Hematopoietic multipotent progenitor cell treated with erythropoietin and hydrocortisone succinate and interleukin-3 and kit ligand, for 8 days (in vitro differentiated cells): ENCODE measurements around the gene LAMTOR5.
"Not testable (repeated sequence)": the region's sequence is repeated elsewhere in the genome, so short reads cannot be mapped to it uniquely, and the experiment has no call there.

ENCODE experiments used
- DNase-seq: peaks from one replicate; pipeline ENCODE4 v3.0.0-alpha.2; 2015

Gene LAMTOR5

DNA sequence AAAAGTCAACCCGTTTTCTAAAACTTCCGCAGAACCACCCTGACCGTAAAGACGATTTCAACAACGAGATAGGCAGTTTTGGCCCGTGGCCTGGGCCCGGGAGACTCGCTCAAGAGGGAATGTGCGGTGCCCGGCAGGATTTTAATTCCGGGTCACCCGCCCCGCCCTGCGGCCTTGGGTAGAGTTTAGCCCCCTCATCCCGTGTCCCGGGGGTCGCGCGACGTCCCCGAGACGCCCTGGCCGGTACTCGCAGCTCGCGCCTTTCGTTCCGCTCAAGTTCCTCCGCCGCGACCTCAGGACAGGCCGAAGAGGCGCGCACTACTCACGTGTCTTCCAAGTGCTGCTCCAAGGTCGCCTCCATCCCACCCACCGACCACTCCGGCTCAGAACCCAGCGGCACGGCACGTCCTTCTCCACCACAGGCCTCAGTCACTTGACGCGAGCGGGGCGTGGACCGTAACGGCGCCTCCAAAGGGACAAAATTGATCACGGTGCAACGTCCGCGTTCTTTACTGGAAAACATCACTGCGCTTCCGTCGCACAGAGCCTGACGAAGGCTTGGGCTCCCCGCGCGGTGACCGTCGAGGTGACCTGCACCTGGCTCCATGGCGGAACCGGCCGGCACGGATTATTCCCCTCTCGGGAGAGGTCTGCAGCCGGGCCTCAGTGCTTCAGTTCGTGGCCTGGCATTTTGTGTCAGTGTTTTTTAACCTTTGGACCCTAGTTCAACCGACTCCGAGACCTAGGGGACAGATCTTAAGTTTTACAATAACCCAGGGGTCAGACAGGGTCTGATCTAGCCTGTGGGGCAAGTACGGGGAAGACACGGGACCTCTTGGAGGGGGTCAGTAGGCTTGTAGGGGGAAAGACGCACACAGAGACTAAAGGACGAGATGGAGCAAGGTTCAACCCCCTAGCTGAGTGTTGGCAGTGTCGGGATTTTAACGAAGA, at the start of gene LAMTOR5:
Gene LAMTOR5 (minus strand): TSS at position 435 of the 951 bp plus-strand sequence. CDS start 74 bp downstream, at position 361.
- peak; percentile 94 for DNase-seq

- DNase-seq: no peak
Measured at GRCh38 chr1:110457206-110457605, 49.7 kb upstream of the LAMTOR5 start.

DNA sequence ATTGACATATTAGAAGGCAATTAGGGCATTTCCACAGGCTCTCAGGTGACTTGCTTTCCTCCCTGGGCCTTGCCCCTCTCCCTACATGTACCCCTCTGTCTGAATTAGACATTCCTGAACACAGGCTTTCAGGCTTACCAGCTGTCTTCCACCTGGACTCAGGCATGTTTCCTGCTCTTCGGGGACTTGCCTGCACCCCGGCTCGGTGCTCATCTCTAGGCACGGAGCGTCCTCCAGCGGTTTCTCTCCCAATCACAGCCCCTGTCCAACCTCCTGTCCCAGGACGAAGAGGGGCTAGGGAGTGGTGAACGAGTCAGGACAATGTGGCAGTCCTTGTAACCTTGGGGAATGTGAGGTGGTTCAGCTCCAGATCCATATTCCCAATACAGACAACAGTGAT, 47.7 kb upstream of the LAMTOR5 start:
- DNase-seq: no peak

DNA sequence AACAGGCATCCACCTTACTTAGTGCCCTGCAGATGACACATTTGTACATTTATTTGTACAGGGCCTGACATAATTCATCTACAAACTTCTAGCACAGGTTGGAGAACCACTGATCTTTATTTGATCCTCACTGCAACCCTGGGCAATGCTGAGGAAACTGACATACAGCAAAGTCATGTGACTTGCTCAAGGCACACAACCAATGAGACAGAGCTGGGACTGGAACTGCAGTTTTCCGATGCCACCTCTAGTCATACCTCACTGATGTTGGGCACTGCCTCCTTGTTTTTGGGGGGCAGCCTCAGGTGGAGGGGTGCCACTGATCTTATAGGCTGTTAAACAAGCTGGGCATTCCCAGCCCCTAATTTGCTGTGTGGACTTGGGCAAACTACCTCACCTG, 46.8 kb upstream of the LAMTOR5 start:
- no peak for DNase-seq

- DNase-seq: no peak
Measured at GRCh38 chr1:110453829-110454228, 46.3 kb upstream of the LAMTOR5 start.

DNA sequence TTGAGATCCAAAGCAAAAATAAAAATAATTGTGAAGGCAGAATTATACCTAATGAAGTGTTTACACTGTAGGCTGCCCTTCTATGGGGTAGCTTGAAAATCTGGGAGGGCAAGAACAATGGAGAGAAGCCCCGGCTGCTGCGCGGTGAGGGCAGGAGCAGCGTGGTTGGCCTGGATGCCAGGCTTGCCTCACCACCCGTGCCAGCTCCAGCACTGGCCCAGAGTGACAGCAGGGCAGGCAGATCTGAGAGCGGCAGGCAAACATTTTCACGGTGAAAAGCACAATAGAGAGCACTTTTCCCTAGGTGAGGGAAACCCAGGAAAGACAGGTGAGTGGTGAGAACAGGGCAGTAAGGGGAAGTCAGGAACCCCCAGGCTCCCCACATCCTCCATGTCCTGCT, 44.8 kb upstream of the LAMTOR5 start:
- no peak for DNase-seq

- no peak for DNase-seq
Measured at GRCh38 chr1:110450929-110451328, 43.4 kb upstream of the LAMTOR5 start, which contains the start of gene PROK1. PROK1 (plus strand) TSS chr1:110451149; CDS start chr1:110451217, 68 bp downstream.

DNA sequence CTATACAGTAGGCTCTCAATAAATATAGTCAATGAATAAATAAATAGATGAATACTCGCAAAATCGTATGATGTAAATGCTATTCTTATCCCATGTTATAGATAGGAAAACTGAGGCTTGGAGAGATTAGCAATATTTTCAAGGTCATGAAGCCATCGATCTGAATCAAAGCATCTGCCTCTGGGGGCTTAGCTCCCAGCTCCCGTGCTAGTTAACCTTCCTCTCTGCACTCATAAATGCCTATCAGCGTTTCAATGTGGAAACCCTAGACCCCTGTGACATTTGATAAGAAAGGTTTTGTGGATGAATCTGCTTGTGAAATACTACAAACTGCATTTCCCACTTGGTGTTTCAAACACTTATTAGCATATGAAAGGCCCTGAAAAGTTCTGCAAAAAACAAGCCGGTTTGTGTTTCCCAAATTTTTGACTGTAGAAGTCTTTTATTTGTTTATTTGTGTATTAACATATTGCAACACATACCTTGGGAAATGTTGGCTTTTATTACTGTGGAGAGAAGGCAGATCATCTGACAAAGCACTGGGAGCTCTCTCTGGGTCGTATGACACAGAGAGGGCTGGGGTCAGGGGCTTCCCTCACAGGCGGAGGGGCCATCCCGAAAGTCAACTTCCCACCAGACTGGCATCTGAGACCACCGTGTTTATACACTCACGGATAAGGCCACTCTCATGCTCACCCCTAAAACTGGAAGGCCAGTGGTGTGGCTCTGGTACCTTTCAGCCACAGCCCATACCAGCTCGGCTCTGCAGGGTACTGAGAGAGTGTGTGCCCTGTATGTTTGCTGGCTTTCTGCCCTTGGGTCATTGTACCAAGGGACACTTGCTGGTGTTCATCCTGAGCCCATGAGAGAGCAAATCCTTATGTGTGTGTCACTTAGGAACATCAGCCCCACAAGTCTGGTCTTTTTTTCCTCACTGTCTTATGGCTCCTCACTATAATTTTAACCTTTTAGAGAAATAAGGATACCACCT, 42.5 kb upstream of the LAMTOR5 start:
- no peak for DNase-seq

GRCh38 chr1:110444561-110444960, 37.1 kb upstream of the LAMTOR5 start:
- DNase-seq: no peak

- no peak for DNase-seq
Measured at GRCh38 chr1:110443451-110443850, 36.0 kb upstream of the LAMTOR5 start.

DNA sequence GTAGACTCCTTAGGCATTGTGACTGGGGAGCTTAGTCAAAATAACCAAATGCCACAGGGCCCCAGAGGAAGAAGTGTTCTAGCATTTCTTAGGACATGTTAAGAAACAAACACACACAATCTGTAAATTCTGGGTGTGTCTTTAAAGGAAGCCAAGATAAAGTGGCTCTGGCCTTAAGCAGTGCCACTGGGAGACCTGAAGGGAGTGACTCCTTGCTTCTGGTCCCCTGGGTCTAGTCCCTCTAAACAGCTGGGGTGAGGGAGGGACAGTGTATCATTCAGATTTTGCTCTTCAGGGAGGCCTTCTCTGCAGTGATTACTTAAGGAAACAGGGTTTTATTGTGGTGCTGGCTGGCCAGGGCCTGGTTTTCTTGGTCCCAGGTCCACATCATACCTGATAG, 34.4 kb upstream of the LAMTOR5 start:
- no peak for DNase-seq

GRCh38 chr1:110440877-110441276, 33.4 kb upstream of the LAMTOR5 start:
- no peak for DNase-seq

- not testable (repeated sequence) for DNase-seq
Measured at GRCh38 chr1:110439873-110440272, 32.4 kb upstream of the LAMTOR5 start.

- peak; percentile 31 for DNase-seq
Measured at GRCh38 chr1:110438893-110439292, 31.4 kb upstream of the LAMTOR5 start.

GRCh38 chr1:110437645-110438299, 30.3 kb upstream of the LAMTOR5 start:
- DNase-seq: not testable (repeated sequence)

DNA sequence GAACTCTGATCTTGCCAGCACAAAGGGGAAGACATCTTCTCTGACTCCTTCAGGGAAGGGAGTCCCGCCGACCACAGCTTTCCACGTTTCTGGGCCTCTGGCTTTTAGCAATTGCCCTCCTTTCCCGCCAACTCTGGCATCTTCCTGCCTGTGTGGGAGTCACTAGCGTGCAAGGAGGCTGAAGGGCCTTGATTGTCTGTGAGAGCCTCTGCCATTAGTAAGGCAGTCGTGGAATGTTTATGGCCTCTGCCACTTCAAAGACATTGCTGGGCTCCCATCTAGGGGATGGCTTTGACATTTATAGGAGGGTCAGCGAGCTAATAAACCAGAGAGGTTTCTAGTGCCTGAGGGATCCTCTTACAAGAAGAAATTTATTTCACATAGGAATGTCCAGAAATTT, 29.1 kb upstream of the LAMTOR5 start:
- DNase-seq: no peak

DNA sequence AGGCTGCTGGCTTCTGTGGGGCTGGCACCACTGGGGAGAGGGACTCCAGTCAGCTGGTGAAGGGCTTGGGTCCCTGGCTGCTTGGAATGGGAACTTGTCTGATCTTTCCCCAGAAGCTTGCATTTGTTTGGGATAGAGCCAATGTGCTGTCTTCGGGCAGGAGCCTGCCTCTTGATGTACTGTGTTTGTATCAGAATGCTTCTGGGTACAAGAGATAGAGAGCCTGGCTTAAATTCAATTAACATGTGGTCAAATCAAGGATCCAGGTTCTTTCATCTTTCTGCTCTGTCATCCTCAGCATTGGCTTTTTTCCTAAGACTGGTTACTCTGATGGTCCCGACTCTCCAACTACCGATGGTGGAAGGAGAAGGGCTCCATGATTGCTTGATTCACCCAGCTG, 27.5 kb upstream of the LAMTOR5 start:
- DNase-seq: peak; percentile 81

DNA sequence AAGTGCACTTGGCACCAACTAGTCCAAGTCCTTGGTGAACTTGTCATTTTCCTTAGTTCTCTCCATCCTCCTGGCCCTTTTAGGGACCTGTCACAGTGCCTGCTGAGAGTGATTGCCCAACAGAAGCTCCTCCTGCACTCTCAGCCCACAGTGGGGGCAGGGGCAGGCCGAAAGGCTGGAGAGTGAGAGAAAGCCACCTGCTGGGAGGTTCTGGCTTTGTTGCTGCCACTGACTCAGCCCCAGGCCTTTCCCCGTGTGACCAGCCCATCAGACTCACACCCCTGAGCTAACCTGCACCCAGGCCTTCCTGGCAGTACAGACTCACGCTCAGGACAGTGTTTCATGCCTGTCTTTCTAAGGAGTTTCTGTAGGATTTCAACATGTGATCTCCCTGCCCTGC, 26.3 kb upstream of the LAMTOR5 start:
- peak; percentile 31 for DNase-seq

GRCh38 chr1:110433213-110433612, 25.7 kb upstream of the LAMTOR5 start:
- no peak for DNase-seq

GRCh38 chr1:110430901-110431300, 23.4 kb upstream of the LAMTOR5 start:
- no peak for DNase-seq

DNA sequence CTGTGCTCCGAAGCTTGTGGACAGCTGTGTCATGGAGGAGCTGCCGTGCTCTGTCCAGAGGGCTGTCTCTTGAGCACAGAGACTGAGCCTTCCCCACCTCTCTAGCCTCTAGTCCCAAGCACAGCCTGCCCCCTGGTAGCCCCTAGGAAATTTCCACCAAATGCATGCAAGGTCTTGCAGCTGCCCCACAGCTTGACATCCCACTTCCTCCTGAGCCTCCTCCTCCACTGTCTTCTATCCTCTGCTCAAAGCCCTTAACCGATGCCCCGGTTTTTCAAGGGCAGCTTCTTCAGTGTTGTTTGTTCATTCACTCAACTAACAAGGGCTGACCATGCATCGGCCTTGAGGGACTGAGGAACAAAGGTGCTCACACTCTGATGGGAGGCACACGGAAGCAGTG, 22.9 kb upstream of the LAMTOR5 start:
- DNase-seq: no peak

- no peak for DNase-seq
Measured at GRCh38 chr1:110428946-110429345, 21.5 kb upstream of the LAMTOR5 start.

DNA sequence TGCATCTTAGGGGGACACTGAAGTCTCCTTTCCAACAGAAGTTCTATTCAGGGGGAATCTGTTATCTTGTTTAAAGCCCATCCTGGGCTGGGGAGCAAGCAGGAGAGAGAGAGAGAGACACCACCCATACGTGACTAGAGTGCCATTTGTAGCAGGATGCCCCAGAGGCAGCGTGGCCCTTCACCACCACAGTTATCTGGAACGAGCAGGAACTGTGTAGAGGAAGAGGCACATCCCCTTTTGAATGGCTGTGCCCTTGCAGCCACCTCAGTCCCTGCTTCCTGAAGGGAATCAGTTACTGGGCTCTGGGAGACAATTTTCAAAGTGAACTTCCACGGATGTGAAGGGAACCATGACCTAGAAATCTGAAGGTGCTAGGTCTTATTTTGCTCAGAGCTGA, 19.4 kb upstream of the LAMTOR5 start:
- peak; percentile 47 for DNase-seq
